H9 (cell line): ENCODE measurements around the gene HOXD10. TPM values are rescaled to one million over a fixed set of nuclear protein-coding genes. Genes with fewer than 3 reads are reported as not detected.
A peak's percentile ranks its signal among the peaks of the same experiment; 100 is the strongest.

Source experiments
- DNase-seq: peaks from one replicate; pipeline ENCODE4 v3.0.0-alpha.2; 2017
- H2AFZ ChIP-seq: one replicate; pipeline ENCODE4 v1.6.1; 2013; ENCODE audit warnings: mild to moderate bottlenecking, low read length, control low read depth, moderate library complexity
- H2AK5ac ChIP-seq: 2 replicates; pipeline ENCODE4 v1.6.1; 2013; ENCODE audit warnings: low read length, control low read depth, mixed read lengths; ENCODE audit not compliant: insufficient read length
- H2BK120ac ChIP-seq: one replicate; pipeline ENCODE4 v1.6.1; 2013; ENCODE audit warnings: low read depth, mild to moderate bottlenecking, low read length, control low read depth, inconsistent platforms; ENCODE audit not compliant: poor library complexity, severe bottlenecking
- H2BK12ac ChIP-seq: 2 replicates; pipeline ENCODE4 v1.6.1; 2013; ENCODE audit warnings: low read length, control low read depth, mixed read lengths, low read depth; ENCODE audit not compliant: insufficient read length
- H2BK15ac ChIP-seq: 2 replicates; pipeline ENCODE4 v1.6.1; 2013; ENCODE audit warnings: low read depth, low read length, control low read depth
- H2BK20ac ChIP-seq: one replicate; pipeline ENCODE4 v1.6.1; 2013; ENCODE audit warnings: low read depth, mild to moderate bottlenecking, low read length, control low read depth, inconsistent platforms; ENCODE audit not compliant: poor library complexity, severe bottlenecking
- H2BK5ac ChIP-seq: 2 replicates; pipeline ENCODE4 v1.6.1; 2013; ENCODE audit warnings: low read length, control low read depth, mixed read lengths; ENCODE audit not compliant: insufficient read length
- H3K14ac ChIP-seq: 2 replicates; pipeline ENCODE4 v1.6.1; 2013; ENCODE audit warnings: low read length, control low read depth; ENCODE audit not compliant: insufficient read depth
- H3K18ac ChIP-seq: 2 replicates; pipeline ENCODE4 v1.6.1; 2013; ENCODE audit warnings: low read depth, mild to moderate bottlenecking, mixed read lengths, low read length, control low read depth; ENCODE audit not compliant: insufficient read length
- H3K23ac ChIP-seq: 2 replicates; pipeline ENCODE4 v1.6.1; 2013; ENCODE audit warnings: low read length, control low read depth, mixed read lengths, low read depth; ENCODE audit not compliant: insufficient read length
- H3K23me2 ChIP-seq: 2 replicates; pipeline ENCODE4 v1.6.1; 2013; ENCODE audit warnings: low read depth, mild to moderate bottlenecking, mixed read lengths, low read length, control low read depth; ENCODE audit not compliant: insufficient read length, poor library complexity, severe bottlenecking
- H3K27ac ChIP-seq: 2 replicates; pipeline ENCODE4 v1.5.1; 2013; ENCODE audit warnings: low read length, control low read depth, mixed read lengths, low read depth; ENCODE audit not compliant: insufficient read length
- H3K27me3 ChIP-seq: 2 replicates; pipeline ENCODE4 v1.6.1; 2013; ENCODE audit warnings: low read length, control low read depth, inconsistent platforms; ENCODE audit not compliant: insufficient read depth
- H3K4ac ChIP-seq: 2 replicates; pipeline ENCODE4 v1.6.1; 2013; ENCODE audit warnings: low read depth, mild to moderate bottlenecking, control low read depth, inconsistent platforms, low read length, moderate library complexity
- H3K4me1 ChIP-seq: 2 replicates; pipeline ENCODE4 v1.6.1; 2013; ENCODE audit warnings: low read length, control low read depth, inconsistent platforms; ENCODE audit not compliant: insufficient read depth
- H3K4me2 ChIP-seq: 2 replicates; pipeline ENCODE4 v1.6.1; 2013; ENCODE audit warnings: low read length, control low read depth, mixed read lengths; ENCODE audit not compliant: insufficient read length, insufficient read depth
- H3K56ac ChIP-seq: 2 replicates; pipeline ENCODE4 v1.6.1; 2013; ENCODE audit warnings: low read depth, mild to moderate bottlenecking, mixed read lengths, low read length, control low read depth; ENCODE audit not compliant: insufficient read length
- H3K79me1 ChIP-seq: 2 replicates; pipeline ENCODE4 v1.6.1; 2013; ENCODE audit warnings: low read depth, mild to moderate bottlenecking, moderate library complexity, low read length, control low read depth, inconsistent platforms; ENCODE audit not compliant: insufficient read depth, poor library complexity, severe bottlenecking
- H3K79me2 ChIP-seq: 2 replicates; pipeline ENCODE4 v1.6.1; 2013; ENCODE audit warnings: low read length, control low read depth, inconsistent platforms; ENCODE audit not compliant: insufficient read depth
- H3K9ac ChIP-seq: 2 replicates; pipeline ENCODE4 v1.6.1; 2013; ENCODE audit warnings: low read length, control low read depth, mixed read lengths; ENCODE audit not compliant: insufficient read length; ENCODE audit errors: extremely low read depth
- H3K9me3 ChIP-seq: one replicate; pipeline ENCODE4 v1.6.1; 2013; ENCODE audit warnings: low read depth, low read length, inconsistent platforms; ENCODE audit not compliant: control insufficient read depth
- H3T11ph ChIP-seq: one replicate; pipeline ENCODE4 v1.6.1; 2013; ENCODE audit warnings: mild to moderate bottlenecking, low read length, control low read depth, inconsistent platforms
- H4K20me1 ChIP-seq: one replicate; pipeline ENCODE4 v1.6.1; 2013; ENCODE audit not compliant: control insufficient read depth, insufficient read length, insufficient read depth
- H4K5ac ChIP-seq: 2 replicates; pipeline ENCODE4 v1.6.1; 2013; ENCODE audit warnings: low read depth, mild to moderate bottlenecking, mixed read lengths, low read length, control low read depth; ENCODE audit not compliant: insufficient read length
- H4K8ac ChIP-seq: replicated peaks from 2 replicates; pipeline ENCODE4 v1.6.1; 2013; ENCODE audit warnings: low read length, control low read depth, mixed read lengths, low read depth; ENCODE audit not compliant: insufficient read length
- H4K91ac ChIP-seq: 2 replicates; pipeline ENCODE4 v1.6.1; 2013; ENCODE audit warnings: low read depth, mild to moderate bottlenecking, moderate library complexity, mixed read lengths, low read length, control low read depth; ENCODE audit not compliant: insufficient read length
- H3K27ac Mint-ChIP-seq, 3 experiments: 2 replicates in 2 of 3; 3 replicates in 1 of 3; pipeline ENCODE4 v1.8.0; 2020 to 2021; ENCODE audit warnings: mixed read lengths in 3 of 3, mild to moderate bottlenecking in 1 of 3, moderate library complexity in 1 of 3
- H3K27me3 Mint-ChIP-seq: 2 replicates; pipeline ENCODE4 v1.8.0; 2021; ENCODE audit warnings: low read depth, mild to moderate bottlenecking, moderate library complexity, mixed read lengths
- H3K36me3 Mint-ChIP-seq, 3 experiments: 2 replicates in 2 of 3; 3 replicates in 1 of 3; pipeline ENCODE4 v1.8.0; 2020 to 2021; ENCODE audit warnings: low read depth in 3 of 3, mixed read lengths in 3 of 3; ENCODE audit not compliant: insufficient read depth in 1 of 3
- H3K4me1 Mint-ChIP-seq, 2 experiments: 2 replicates each; pipeline ENCODE4 v1.8.0; 2020; ENCODE audit warnings: mixed read lengths in 2 of 2
- H3K4me3 Mint-ChIP-seq, 2 experiments: 2 replicates in 1 of 2; 3 replicates in 1 of 2; pipeline ENCODE4 v1.8.0; 2020 to 2021; ENCODE audit warnings: mild to moderate bottlenecking in 2 of 2, mixed read lengths in 2 of 2, moderate library complexity in 1 of 2
- H3K9me3 Mint-ChIP-seq, 2 experiments: 2 replicates in 1 of 2; 3 replicates in 1 of 2; pipeline ENCODE4 v1.8.0; 2020; ENCODE audit warnings: mild to moderate bottlenecking in 2 of 2, mixed read lengths in 2 of 2, moderate library complexity in 1 of 2
- WGBS: extraction: QIAGEN DNeasy Blood & Tissue Kit; methylation state at CpG from one replicate; pipeline ENCODE4 v1.1.7; 2013; ENCODE audit warnings: missing lambda C conversion rate, low lambda C conversion rate, mixed read lengths; ENCODE audit not compliant: insufficient read length; ENCODE audit errors: extremely low coverage; 5-methylcytosine and 5-hydroxymethylcytosine counted together
- microRNA-seq: library from miRNA; unstranded; fragments of <30 nt; microRNA quantifications from one replicate; pipeline ENCODE4, GENCODE V29; 2020; ENCODE audit warnings: borderline microRNAs expressed
- total RNA-seq: library from RNA; stranded (reverse); gene quantifications from 2 replicates; pipeline ENCODE4 v1.2.1, GENCODE V29; 2021
- TF ChIP-seq, protein P1 (sequence below): fragments of 200-600 bp; sonication (generic); conservative IDR thresholded peaks from 3 replicates; pipeline ENCODE4 v1.8.0; 2021; ENCODE audit warnings: antibody characterized with exemption, mild to moderate bottlenecking

The HOXD10 gene
- total RNA-seq, 1 experiment from 2014 or later = not detected

GRCh38 chr2:176169181-176169580 is 52.6 kb downstream of the HOXD10 start:
- H3K4ac ChIP-seq = no peak overlapping the region
- no peak overlapping the region for H2BK120ac ChIP-seq
- Mint-ChIP-seq H3K36me3 (no peaks in the 10 kb centered on the region; a peak in 1 of 7 replicates), H3K9me3 (peaks cover 0 to 12% of the 10 kb centered on the region in 2 experiments; a peak in 3 of 5 replicates), H3K27ac (no peak overlapping the region), H3K4me1 (peaks cover 2 to 25% of the 10 kb centered on the region in 2 experiments; a peak in 3 of 4 replicates), H3K27me3 (peaks cover 100% of the 10 kb centered on the region), H3K4me3 (no peak overlapping the region)
- H3K79me1 ChIP-seq = no peaks in the 10 kb centered on the region
- no peak overlapping the region for H2AFZ ChIP-seq
- H3K9me3 ChIP-seq = no peaks in the 10 kb centered on the region
- no peak overlapping the region for H3T11ph ChIP-seq
- no peak overlapping the region for H4K91ac ChIP-seq
- no peak overlapping the region for H3K14ac ChIP-seq
- H2AK5ac ChIP-seq = no peak overlapping the region
- TF ChIP-seq, protein P1, sequence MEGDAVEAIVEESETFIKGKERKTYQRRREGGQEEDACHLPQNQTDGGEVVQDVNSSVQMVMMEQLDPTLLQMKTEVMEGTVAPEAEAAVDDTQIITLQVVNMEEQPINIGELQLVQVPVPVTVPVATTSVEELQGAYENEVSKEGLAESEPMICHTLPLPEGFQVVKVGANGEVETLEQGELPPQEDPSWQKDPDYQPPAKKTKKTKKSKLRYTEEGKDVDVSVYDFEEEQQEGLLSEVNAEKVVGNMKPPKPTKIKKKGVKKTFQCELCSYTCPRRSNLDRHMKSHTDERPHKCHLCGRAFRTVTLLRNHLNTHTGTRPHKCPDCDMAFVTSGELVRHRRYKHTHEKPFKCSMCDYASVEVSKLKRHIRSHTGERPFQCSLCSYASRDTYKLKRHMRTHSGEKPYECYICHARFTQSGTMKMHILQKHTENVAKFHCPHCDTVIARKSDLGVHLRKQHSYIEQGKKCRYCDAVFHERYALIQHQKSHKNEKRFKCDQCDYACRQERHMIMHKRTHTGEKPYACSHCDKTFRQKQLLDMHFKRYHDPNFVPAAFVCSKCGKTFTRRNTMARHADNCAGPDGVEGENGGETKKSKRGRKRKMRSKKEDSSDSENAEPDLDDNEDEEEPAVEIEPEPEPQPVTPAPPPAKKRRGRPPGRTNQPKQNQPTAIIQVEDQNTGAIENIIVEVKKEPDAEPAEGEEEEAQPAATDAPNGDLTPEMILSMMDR = no peak
- no peaks in the 10 kb centered on the region for H3K79me2 ChIP-seq
- H2BK20ac ChIP-seq = no peak overlapping the region
- H2BK15ac ChIP-seq = no peak overlapping the region
- no peak overlapping the region for H4K8ac ChIP-seq
- no peak overlapping the region for H3K23ac ChIP-seq
- no peaks in the 10 kb centered on the region for H3K4me1 ChIP-seq
- H3K23me2 ChIP-seq = no peaks in the 10 kb centered on the region
- H4K20me1 ChIP-seq = no peaks in the 10 kb centered on the region
- no peak overlapping the region for H2BK12ac ChIP-seq
- no peak overlapping the region for H3K18ac ChIP-seq
- DNase-seq = no peak
- H2BK5ac ChIP-seq = no peak overlapping the region
- H3K27me3 ChIP-seq = peaks cover 97% of the 10 kb centered on the region
- WGBS = no CpG with 5 or more reads among the region's 5 CpGs
- H3K56ac ChIP-seq = no peak overlapping the region
- H3K4me2 ChIP-seq = no peak overlapping the region
- H4K5ac ChIP-seq = no peak overlapping the region
- H3K9ac ChIP-seq = no peak overlapping the region
- H3K27ac ChIP-seq = no peak overlapping the region

Small RNA genes within 50 kb of the gene (microRNA-seq; reads per million reads assigned to microRNA genes)
- gene MIR10B = 1.2 reads per million, percentile 3 among the genes with 10 or more reads in this experiment

Other genes starting within 250 kb of the HOXD10 start
- gene LNPK, start 114.5 kb upstream of the HOXD10 start, total RNA-seq = 8.5 and 9.7 TPM in 2 replicates
- not detected in 2 replicates for gene EVX2, start 32.8 kb upstream of the HOXD10 start, total RNA-seq
- gene HOXD13, start 24.1 kb upstream of the HOXD10 start, total RNA-seq = not detected in 2 replicates
- gene HOXD12, start 17.0 kb upstream of the HOXD10 start, total RNA-seq = not detected in 2 replicates
- not detected in 2 replicates for gene HOXD11, start 9.5 kb upstream of the HOXD10 start, total RNA-seq
- gene HOXD9, start 5.9 kb downstream of the HOXD10 start, total RNA-seq = not detected in 2 replicates
- not detected in 2 replicates for gene HOXD8, start 12.9 kb downstream of the HOXD10 start, total RNA-seq
- not detected in 2 replicates for gene HOXD4, start 34.8 kb downstream of the HOXD10 start, total RNA-seq
- gene HOXD3, start 40.5 kb downstream of the HOXD10 start, total RNA-seq = not detected in 2 replicates
- not detected in 2 replicates for gene HOXD1, start 71.9 kb downstream of the HOXD10 start, total RNA-seq
- 29.3 and 30.8 TPM in 2 replicates for gene MTX2, start 152.7 kb downstream of the HOXD10 start, total RNA-seq